ENCODE measurements around the gene ANXA2.

- no peak for TF ChIP-seq POLR2A (IDR thresholded peaks at IDR 0.05)
- no peak for TF ChIP-seq CTCF (IDR thresholded peaks at IDR 0.05)
These were observed 51.7 kb downstream of the ANXA2 start for GRCh38 chr15:60346077-60346476.
